ENCODE results near the gene FIGLA. TPM values are rescaled to one million over a fixed set of nuclear protein-coding genes. Genes with fewer than 3 reads are reported as not detected.

FIGLA gene
- total RNA-seq, 1 donor from 2014 or later: not detected

GRCh38 chr2:70766357-70767078 lies 23.9 kb downstream of the FIGLA start:
- peak overlapping the region; percentile 68 for H3K4me3 Mint-ChIP-seq (ENCODE audit: unreplicated experiment)
- H3K4me1 ChIP-seq (ENCODE audit: insufficient read depth, low read length): no peaks in the 10 kb centered on the region
- H3K27ac ChIP-seq (ENCODE audit: low read depth, low read length): no peak overlapping the region
- peak overlapping the region; percentile 41 for H2AFZ ChIP-seq (ENCODE audit: low read depth, low read length)
- peak overlapping the region; percentile 86 for H3K4me2 ChIP-seq (ENCODE audit: low read length)
- FAIRE-seq: no peak
- H3K9ac ChIP-seq (ENCODE audit: low read length): peak overlapping the region; percentile 18
- no peaks in the 10 kb centered on the region for H3K4me1 Mint-ChIP-seq (ENCODE audit: low read depth, unreplicated experiment)
- no peaks in the 10 kb centered on the region for H3K36me3 Mint-ChIP-seq (ENCODE audit: low read depth, unreplicated experiment)
- H3K27me3 ChIP-seq (ENCODE audit: insufficient read depth, low read length): peaks cover 31% of the 10 kb centered on the region
- peak overlapping the region; percentile 39 for H3K4me3 ChIP-seq (ENCODE audit: insufficient read depth, low read depth, low read length)
- H3K9me3 Mint-ChIP-seq (ENCODE audit: unreplicated experiment): no peaks in the 10 kb centered on the region
- H3K36me3 ChIP-seq (ENCODE audit: insufficient read depth, low read length): no peaks in the 10 kb centered on the region
- H3K79me2 ChIP-seq (ENCODE audit: insufficient read depth, low read length): no peaks in the 10 kb centered on the region
- TF ChIP-seq CTCF (IDR thresholded peaks at IDR 0.05; ENCODE audit: insufficient read depth, low read depth, low read length) (no peak), EZH2 (IDR thresholded peaks at IDR 0.05; ENCODE audit: insufficient read depth, low read length) (no peak)
- no peaks in the 10 kb centered on the region for H4K20me1 ChIP-seq (ENCODE audit: insufficient read depth, low read length)
- no peak overlapping the region for H3K27ac Mint-ChIP-seq (ENCODE audit: unreplicated experiment)
- DNase-seq (ENCODE audit: low read depth): no peak
- H3K27me3 Mint-ChIP-seq (ENCODE audit: low read depth, unreplicated experiment): peaks cover 36% of the 10 kb centered on the region
- H3K9me3 ChIP-seq (ENCODE audit: insufficient read depth, low read depth, low read length): no peaks in the 10 kb centered on the region

- H4K20me1 ChIP-seq (ENCODE audit: insufficient read depth, low read length): no peaks in the 10 kb centered on the region
- H3K79me2 ChIP-seq (ENCODE audit: insufficient read depth, low read length): no peaks in the 10 kb centered on the region
- FAIRE-seq: no peak
- H3K9me3 Mint-ChIP-seq (ENCODE audit: unreplicated experiment): no peaks in the 10 kb centered on the region
- no peak for DNase-seq (ENCODE audit: low read depth)
- no peak for TF ChIP-seq CTCF (IDR thresholded peaks at IDR 0.05; ENCODE audit: insufficient read depth, low read depth, low read length)
- no peak for TF ChIP-seq EZH2 (IDR thresholded peaks at IDR 0.05; ENCODE audit: insufficient read depth, low read length)
- H3K4me2 ChIP-seq (ENCODE audit: low read length): no peak overlapping the region
- H3K4me1 ChIP-seq (ENCODE audit: insufficient read depth, low read length): no peaks in the 10 kb centered on the region
- H3K27me3 Mint-ChIP-seq (ENCODE audit: low read depth, unreplicated experiment): peaks cover 30% of the 10 kb centered on the region
- no peak overlapping the region for H2AFZ ChIP-seq (ENCODE audit: low read depth, low read length)
- no peaks in the 10 kb centered on the region for H3K36me3 ChIP-seq (ENCODE audit: insufficient read depth, low read length)
- H3K36me3 Mint-ChIP-seq (ENCODE audit: low read depth, unreplicated experiment): no peaks in the 10 kb centered on the region
- peaks cover 31% of the 10 kb centered on the region for H3K27me3 ChIP-seq (ENCODE audit: insufficient read depth, low read length)
- no peaks in the 10 kb centered on the region for H3K9me3 ChIP-seq (ENCODE audit: insufficient read depth, low read depth, low read length)
- no peak overlapping the region for H3K27ac ChIP-seq (ENCODE audit: low read depth, low read length)
- H3K4me1 Mint-ChIP-seq (ENCODE audit: low read depth, unreplicated experiment): no peaks in the 10 kb centered on the region
- no peak overlapping the region for H3K9ac ChIP-seq (ENCODE audit: low read length)
- H3K4me3 ChIP-seq (ENCODE audit: insufficient read depth, low read depth, low read length): no peak overlapping the region
- H3K4me3 Mint-ChIP-seq (ENCODE audit: unreplicated experiment): no peak overlapping the region
- H3K27ac Mint-ChIP-seq (ENCODE audit: unreplicated experiment): no peak overlapping the region
Observed at GRCh38 chr2:70765507-70765906, 24.9 kb downstream of the FIGLA start.

- Mint-ChIP-seq H3K4me3 (ENCODE audit: unreplicated experiment) (no peak overlapping the region), H3K36me3 (ENCODE audit: low read depth, unreplicated experiment) (no peaks in the 10 kb centered on the region), H3K27ac (ENCODE audit: unreplicated experiment) (no peak overlapping the region), H3K9me3 (ENCODE audit: unreplicated experiment) (no peaks in the 10 kb centered on the region), H3K4me1 (ENCODE audit: low read depth, unreplicated experiment) (no peaks in the 10 kb centered on the region), H3K27me3 (ENCODE audit: low read depth, unreplicated experiment) (peaks cover 9% of the 10 kb centered on the region)
- Histone ChIP-seq H3K27ac (ENCODE audit: low read depth, low read length) (no peak overlapping the region), H3K9me3 (ENCODE audit: insufficient read depth, low read depth, low read length) (no peaks in the 10 kb centered on the region), H3K79me2 (ENCODE audit: insufficient read depth, low read length) (no peaks in the 10 kb centered on the region), H3K27me3 (ENCODE audit: insufficient read depth, low read length) (no peaks in the 10 kb centered on the region), H3K4me1 (ENCODE audit: insufficient read depth, low read length) (no peaks in the 10 kb centered on the region), H3K36me3 (ENCODE audit: insufficient read depth, low read length) (no peaks in the 10 kb centered on the region), H2AFZ (ENCODE audit: low read depth, low read length) (no peak overlapping the region), H3K4me3 (ENCODE audit: insufficient read depth, low read depth, low read length) (no peak overlapping the region), H3K9ac (ENCODE audit: low read length) (no peak overlapping the region), H4K20me1 (ENCODE audit: insufficient read depth, low read length) (no peaks in the 10 kb centered on the region), H3K4me2 (ENCODE audit: low read length) (no peak overlapping the region)
- DNase-seq (ENCODE audit: low read depth) (no peak), FAIRE-seq (no peak)
- TF ChIP-seq CTCF (IDR thresholded peaks at IDR 0.05; ENCODE audit: insufficient read depth, low read depth, low read length) (no peak), EZH2 (IDR thresholded peaks at IDR 0.05; ENCODE audit: insufficient read depth, low read length) (no peak)
Observed at GRCh38 chr2:70759446-70759845, 31.0 kb downstream of the FIGLA start.

All from astrocyte (in vitro differentiated cells and primary cell).